GM10847 (cell line): ENCODE measurements around the gene TLCD3B.

Experiments used
- POLR2A ChIP-seq: IDR thresholded peaks from 2 replicates; pipeline ENCODE4 v1.6.1; 2011; ENCODE audit not compliant: insufficient read length; ENCODE audit errors: extremely low read depth

The TLCD3B gene

DNA sequence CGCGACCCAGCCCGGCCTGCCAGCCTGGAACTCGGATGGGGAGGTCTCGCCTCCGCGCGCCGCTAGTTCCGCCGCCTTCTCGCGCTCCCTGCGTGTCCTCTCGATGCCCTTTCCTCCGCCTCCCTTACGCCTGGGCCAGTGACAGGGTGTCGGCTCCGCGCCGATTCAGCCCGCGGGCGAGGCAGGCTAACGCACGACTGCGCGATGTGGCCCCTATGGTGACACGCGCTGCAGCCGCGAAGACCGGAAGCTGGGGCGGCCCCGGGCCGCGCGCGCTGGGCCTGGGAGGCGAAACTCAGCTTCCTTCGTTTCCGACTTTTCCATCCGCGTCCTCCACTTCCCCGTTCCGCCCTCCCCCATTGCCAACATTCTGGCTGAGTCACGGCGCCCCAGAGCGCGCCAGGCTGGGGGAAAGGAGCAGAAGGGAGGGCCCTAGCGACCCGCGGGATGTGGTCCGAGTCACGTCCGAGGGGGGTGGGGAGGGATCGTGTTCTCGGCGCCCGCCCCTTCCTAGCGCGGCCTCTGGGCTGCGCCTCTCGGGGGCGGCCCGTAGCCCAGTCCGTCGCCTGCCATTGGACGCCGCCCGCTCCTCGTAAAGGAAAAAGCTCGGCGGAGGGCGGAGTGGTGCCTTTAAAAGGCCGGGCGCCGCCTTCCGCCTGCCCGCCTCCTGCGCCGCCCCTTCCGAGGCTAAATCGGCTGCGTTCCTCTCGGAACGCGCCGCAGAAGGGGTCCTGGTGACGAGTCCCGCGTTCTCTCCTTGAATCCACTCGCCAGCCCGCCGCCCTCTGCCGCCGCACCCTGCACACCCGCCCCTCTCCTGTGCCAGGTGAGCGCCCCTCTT is 34.3 kb upstream of the TLCD3B start, which contains the start of gene ALDOA:
TSS of gene ALDOA (plus strand) at position 659 of the 841 bp plus-strand sequence. CDS start 1,138 bp downstream, outside the sequence.
- TF ChIP-seq POLR2A = peak; percentile 86

DNA sequence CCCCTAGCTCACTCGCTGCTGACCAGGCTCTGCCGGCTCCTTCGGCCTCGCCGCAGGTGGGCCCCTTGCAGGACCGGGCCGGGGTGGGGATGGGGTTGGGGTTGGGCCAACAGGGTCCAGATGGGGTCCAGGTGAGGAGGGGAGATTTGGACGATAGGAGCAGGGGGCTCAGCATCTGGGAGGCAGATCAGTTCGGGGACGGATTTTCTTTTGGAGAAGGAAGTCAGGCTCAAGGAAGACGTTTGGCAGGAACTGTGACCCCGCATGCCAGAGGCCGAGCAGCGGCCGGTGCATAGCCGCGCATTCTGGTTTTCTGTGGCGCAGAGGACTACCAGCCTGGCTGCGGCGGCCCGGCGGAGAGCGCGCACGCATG is 33.6 kb upstream of the TLCD3B start:
- TF ChIP-seq POLR2A = no peak

DNA sequence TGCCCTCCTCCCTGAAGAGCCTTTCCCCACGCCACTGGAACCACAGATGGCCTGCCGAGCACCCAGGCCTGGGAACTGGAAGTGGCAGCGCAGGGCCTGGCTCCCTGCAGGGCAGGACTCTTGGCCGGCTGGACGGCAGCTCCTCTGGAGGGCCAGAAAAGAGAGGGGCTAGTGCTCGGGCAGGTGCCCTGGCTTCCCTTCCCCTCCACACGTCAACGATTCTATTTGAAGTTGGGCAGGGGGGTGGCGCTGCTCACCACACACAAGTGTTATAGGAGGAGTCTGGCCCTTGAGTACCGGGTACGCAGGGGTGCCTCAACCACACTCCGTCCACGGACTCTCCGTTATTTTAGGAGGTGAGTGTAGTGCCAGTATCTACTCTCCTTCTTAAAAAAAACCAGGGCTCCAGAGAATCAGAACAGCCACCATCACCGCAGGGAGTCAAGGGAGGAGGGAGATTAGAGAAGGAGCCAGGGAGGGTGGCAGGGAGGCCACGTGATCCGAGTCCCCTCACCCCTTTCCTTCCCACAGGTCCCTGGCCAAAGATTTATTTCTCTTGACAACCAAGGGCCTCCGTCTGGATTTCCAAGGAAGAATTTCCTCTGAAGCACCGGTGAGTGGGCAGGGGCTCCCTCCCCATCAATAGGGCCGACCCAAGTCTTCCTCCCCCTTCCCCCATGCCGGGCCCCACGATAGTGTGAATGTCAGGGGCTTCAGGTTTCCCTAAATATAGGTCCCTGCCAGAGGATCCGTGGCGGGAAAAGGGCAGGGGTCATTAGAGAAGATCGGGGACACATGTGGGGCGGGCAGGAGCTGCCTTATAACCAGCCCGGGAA is 33.0 kb upstream of the TLCD3B start:
- TF ChIP-seq POLR2A = peak; percentile 70

DNA sequence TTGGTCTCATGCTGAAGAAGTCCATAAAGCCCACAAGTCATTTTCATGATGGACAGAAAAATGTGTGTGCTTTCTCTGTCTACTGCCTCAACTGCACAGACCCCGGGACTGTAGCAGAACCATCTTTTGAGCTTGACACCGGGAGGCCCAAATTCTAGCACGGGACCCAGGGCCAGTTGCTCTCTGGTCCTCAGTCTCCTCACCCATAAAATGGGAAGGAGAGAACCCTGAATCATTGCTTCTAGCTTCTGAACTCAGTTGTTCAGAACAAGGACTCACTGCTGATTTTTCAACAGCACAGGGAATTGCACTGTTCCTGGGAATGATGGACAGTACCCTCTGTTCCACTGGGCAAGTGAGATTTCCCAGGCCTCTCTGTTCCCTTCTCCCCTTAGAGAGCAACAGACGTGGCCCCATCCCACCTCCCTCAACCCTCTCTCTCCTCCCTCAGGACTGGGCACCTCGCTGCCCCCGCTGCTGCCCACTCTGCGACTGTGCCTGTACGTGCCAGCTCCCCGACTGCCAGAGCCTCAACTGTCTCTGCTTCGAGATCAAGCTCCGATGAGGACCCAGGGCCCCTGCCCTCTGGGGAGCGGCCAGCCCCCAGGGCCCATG is 32.3 kb upstream of the TLCD3B start:
- TF ChIP-seq POLR2A = no peak

DNA sequence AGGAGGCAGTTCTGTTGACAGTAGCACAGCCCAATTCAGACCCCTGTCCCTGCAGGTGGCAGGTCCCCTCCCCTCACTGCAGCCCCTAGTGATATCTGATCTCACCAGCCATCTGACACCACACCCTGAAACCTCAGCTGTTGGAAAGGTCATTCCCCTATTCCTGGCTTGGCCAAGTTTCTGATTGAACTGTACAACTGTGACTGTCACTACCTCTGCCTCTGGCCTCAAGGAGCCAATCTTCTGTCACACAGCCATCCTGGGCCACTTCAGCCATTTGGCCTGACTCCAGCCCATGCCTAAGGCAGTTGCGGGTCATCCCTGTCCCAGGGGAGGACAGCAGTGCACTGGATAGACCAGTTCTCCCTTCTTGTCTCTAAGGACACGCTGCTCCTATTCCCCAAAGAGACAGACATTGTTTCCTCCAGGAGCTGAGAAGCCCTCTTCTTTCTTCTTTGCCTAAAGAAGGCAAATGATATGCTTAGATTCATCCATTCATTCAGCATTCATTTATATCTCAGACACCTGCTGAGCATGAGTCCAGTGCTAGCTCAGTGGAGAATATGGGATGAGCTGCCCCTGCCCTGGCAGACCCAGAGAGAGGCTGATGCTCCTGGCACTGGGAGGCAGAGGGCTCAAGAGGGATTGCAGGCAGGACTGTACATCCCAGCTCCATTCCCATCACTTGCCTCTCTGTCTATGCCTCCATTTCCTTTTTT is 29.9 kb upstream of the TLCD3B start:
- no peak for TF ChIP-seq POLR2A

DNA sequence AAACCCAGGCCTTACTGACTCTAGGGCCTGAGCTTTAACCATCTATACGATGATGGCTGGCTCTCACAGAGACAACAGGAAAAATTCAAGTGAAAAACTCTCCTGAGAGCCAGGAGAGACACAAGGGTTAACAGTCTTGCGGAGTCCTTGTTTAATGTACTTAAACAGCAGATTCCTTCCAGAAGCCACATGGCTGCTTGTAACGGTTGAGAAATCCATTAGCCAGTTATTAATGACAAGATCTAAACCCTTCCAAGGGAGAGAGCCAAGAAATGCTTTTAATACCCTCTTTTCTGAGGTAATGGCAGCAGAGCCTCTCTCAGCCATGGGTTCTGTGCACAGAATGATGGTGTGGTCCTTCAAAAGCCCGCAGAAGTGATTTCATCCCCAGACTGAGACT is 29.3 kb upstream of the TLCD3B start:
- TF ChIP-seq POLR2A = no peak

DNA sequence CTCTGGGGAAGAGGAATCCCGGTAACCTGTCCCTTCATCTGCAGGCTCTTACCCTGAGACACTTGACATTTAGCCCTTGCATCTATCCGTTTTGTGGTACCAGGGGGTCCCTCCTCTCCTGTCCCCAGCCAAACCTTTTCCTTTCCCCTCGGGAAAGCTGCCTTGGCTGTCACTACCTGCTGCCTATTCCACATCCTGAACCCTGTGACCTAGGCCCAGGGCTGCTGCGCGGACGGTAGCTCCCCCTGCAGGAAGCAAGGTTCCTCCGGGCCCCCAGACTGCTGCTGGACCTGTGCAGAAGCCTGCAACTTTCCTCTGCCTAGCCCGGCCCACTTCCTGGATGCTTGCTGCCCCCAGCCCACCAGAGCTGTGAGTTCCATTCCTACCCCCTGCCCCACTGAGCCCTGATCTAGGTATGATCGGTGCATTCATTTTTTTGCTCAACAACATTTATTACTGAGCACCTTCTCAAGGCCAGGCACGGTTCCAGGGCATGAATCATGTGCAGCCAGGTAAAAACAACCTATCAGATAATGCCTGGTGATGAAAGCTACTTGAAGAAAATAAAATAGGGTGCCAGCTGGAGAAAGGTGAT is 24.0 kb upstream of the TLCD3B start:
- no peak for TF ChIP-seq POLR2A

DNA sequence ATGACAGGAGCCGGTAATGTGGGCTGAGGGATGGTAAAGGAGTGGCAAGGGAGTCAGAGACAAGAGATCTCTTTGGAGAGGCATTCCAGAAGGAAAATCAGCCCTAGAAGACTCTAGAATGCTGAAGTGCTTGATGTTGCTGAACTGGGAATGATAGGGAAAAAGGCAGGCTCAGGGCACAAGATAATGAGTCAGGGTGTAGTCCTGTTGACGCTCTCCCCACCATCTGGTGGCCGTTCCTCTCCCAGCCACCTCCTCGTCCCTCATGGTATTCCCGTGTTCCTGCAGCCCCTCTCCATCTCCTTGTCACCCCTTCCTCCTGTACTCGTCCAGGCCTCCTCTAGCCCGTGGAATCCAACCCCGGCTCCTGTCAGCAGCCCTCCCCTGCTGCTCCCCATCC is 23.4 kb upstream of the TLCD3B start:
- TF ChIP-seq POLR2A = no peak

DNA sequence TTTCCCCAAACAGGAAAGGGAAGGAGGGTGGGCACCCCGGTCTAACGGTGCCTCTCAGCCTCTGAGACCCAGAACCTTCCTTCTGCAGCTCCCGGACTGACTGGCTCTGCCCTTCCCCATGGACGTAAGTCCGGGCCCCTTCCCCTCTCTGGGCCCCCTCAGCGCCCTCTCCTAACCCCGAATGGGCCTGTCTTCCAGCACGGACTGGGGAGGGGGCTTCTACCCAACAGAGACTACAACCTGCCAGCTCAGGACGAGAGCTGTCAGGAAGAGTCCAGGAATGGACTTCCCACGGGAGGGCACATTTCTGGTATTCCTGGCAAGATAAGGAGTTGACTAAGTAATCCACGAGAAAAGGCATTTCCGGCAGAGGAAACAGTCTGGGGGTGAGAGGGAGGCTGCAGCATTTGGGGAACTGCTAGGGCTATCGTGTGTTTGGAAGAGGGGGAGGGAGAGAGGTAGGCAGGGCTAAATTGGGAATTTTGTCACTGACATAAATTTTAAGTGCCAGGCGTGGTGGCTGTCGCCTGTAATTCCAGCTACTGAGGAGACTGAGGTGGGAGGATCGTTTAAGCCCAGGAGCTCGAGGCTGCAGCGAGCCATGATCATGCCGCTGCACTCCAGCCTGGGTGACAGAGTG is 22.4 kb upstream of the TLCD3B start:
- no peak for TF ChIP-seq POLR2A

DNA sequence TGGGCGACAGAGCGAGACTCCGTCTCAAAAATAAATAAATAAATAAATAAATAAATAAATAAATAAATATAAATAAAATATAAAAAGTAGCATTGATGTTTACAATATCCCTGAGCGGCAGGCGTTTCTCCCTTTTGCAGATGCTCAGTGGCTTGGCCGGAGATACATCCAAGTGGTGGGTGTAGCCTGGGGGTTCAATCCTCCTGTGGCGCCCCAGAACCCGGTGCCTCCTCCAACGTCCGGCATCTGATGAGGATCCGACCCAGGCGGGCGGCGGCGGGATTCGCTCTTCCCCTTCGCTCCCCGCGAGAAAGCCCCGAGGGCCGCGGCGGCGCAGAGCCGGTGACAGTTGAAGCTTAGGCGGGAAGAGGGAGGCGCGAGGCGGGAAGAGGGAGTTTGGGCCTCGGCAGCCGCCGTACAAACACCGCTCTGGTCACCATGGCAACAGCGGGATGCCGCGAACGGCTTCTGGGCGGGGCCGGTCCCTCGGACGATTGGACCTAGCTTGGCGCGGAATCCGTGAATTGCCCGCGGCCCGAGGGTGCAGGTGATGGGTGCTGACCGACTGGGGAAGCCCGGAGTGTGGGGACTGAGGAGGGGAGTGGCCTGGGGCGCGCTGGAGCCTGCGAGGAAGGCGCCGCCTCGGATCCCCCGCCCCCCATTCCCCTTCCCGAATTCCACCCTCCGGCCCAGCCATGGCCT is 21.8 kb upstream of the TLCD3B start:
- peak; percentile 22 for TF ChIP-seq POLR2A

DNA sequence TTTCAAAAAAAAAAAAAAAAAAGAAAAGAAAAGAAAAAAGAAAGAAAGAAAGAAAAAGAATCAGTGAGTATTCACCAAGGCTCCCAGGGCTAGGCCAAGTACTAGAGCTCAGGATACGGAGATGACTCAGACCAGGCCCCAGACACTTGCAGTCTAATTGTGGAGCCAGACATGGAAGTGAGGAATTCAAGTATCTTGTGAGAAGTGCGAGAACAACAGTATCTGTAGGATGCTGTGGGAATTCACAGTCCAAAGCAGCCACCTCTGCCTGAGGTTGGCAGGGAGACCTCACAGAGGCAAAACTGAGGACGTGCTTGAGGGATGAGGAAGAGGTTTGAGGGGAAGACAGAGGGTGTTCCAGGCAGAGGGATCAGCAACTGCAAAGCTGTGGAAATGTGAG is 20.4 kb upstream of the TLCD3B start:
- no peak for TF ChIP-seq POLR2A

DNA sequence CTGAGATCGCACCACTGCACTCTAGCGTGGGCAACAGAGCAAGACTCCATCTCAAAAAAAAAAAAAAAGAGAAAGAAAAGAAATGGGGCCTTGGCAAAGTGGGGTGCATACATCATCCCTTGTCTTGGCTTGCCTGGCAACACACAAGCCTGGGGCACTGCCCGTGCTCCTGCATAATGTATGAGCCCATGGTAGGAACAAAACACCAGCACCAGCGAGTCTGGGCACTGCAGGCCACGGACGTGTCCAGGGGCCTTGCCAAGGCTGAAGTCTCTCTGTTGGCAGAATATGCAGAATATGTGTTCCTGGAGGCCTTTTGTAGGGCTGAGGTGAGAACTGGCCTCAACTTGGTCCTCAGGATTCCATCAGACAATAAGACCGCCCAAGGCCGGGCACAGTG is 18.8 kb upstream of the TLCD3B start:
- no peak for TF ChIP-seq POLR2A

DNA sequence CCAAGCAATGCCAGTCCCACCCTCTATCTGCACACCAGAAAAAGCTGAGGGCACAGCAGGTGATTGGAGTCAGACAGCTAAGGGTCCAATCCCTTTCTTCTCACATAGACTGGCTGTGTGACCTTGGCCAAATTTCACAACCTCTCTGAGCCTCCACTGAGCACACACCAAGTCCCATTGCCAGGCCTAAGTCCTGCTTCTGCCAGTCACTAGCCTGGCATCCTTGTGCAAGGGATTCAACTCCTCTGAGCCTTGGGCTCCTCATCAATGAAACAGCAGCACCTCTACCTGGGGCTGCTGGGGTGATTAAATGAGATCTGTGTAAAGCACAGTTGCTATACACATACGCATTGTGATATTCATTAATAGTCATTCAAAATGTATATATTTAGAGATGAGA is 15.5 kb upstream of the TLCD3B start:
- no peak for TF ChIP-seq POLR2A

DNA sequence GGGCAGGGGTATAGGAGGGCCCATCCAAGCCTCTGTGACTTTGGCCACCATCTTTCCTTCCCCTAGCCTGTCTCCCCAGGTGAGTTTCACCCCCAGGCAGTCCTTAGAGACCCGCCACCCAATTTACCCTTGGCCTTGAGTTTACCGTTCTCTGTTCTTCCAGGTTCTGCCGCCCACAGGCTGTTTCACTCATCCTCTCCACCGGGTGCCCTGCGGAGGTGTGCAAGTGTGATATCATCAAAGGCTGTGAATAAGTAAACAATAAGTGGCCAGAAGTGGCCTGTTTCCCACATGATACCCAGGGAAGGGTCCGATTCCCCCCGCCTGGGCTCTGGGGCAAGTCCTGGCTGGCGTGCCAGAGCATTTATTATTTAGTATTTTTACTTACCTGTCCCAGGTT is 15.1 kb upstream of the TLCD3B start:
- TF ChIP-seq POLR2A = no peak

DNA sequence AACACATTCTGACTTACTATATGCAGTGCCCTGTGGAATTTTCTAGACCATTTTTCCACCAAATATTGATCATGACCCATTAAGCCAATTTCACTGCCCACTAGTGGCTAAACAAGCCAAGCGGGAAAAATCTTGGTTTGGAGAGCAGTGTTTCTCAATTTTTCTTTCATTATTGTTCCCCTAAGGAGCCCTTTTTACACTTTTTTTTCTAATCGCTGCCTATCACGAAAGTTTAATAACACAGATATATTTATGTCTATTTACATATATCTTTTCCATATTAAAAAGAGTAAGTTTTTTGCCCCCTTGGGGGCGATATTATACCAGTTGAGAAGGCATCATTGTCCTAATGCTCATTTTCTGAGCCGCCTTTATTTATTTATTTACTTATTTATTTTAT is 10.8 kb upstream of the TLCD3B start:
- TF ChIP-seq POLR2A = no peak
